GM21576 (cell line): Measurements from ENCODE around the gene IRX4.

Experiments
- ATAC-seq: cut with Tn5 transposase; IDR thresholded peaks from one replicate; pipeline ENCODE4 v1.9.1; 2021; ENCODE audit warnings: mild to moderate bottlenecking, moderate library complexity; ENCODE audit not compliant: unreplicated experiment

Gene IRX4

DNA sequence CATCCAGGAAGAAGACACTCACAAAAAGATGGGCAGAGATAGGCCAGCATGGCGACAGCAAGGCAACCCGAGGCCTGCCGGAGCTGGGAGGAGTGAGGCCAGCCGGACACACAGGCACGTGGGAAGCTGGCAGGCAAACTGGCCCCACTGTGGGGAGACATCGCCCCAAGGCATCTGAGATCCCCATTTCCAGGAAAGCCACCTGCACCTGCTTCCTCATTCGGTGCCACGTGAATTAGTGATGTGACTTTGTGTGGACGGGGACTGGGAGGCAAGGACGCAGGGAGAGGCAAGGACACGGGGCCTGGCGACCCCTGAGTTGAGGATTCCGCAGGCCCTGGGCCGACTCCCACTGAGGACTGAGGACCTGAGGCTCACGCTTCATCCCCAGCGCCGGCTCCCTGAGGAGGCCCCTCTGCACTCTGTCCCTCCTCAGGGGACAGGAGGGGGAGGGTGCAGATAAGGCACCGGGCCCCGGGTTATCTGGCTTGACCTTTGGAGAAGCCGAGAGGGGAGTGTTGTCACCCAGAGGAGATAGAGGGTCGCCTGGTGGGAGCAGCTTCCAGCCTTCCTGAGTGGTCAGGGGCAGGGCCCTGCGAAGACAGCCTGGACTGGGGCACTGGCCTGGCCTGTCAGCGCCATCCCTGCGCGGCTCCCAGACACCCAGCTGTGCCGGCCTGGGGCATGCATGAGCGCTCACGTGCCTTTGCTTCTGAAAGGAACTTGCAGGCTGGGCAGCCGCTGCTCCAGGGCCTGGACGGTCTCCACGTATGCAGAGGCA lies 41.8 kb downstream of the IRX4 start:
- no peak for ATAC-seq

DNA sequence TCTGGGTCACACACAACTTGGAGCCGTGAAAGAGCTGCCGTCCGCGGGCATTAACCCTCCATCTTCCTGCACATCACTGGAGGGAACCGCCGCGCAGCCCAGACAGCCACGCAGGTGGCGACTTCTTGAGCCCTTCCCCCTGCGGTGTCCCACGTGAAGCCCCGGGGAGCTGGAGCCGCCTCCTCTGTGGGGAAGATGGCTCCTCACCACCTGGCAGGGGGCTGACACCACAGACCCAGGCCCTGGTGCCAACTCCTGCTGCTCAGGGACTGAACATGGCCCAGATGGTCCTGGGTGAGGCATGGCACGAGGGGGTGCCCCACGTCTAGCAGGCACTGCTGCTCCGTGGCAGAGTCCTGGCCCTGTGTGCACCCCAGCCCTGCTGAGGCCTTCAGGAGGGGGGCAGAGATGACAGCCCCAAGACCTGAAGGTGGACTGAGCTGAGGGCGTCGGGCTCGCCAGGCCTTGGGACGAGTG lies 42.6 kb downstream of the IRX4 start:
- ATAC-seq, result no peak

DNA sequence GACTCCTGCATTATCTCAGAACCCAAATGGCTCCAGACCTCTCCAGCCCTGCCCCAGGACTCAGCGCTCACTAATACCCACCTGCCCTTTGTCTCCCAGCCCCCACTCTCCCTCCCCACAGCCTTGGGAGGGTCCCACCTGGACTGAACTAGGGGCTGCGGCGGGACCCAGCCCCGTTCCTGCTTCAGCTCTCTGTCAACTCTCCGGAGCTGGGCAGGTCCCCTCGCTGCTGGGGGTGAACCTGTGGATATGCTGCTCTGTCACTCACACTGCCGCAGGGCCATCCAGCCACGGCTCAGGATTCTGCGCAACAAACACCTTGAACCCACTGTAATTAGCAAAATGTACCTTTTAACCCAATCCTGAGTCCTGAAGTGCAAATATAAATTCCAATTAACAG lies 44.7 kb downstream of the IRX4 start:
- ATAC-seq, result no peak

DNA sequence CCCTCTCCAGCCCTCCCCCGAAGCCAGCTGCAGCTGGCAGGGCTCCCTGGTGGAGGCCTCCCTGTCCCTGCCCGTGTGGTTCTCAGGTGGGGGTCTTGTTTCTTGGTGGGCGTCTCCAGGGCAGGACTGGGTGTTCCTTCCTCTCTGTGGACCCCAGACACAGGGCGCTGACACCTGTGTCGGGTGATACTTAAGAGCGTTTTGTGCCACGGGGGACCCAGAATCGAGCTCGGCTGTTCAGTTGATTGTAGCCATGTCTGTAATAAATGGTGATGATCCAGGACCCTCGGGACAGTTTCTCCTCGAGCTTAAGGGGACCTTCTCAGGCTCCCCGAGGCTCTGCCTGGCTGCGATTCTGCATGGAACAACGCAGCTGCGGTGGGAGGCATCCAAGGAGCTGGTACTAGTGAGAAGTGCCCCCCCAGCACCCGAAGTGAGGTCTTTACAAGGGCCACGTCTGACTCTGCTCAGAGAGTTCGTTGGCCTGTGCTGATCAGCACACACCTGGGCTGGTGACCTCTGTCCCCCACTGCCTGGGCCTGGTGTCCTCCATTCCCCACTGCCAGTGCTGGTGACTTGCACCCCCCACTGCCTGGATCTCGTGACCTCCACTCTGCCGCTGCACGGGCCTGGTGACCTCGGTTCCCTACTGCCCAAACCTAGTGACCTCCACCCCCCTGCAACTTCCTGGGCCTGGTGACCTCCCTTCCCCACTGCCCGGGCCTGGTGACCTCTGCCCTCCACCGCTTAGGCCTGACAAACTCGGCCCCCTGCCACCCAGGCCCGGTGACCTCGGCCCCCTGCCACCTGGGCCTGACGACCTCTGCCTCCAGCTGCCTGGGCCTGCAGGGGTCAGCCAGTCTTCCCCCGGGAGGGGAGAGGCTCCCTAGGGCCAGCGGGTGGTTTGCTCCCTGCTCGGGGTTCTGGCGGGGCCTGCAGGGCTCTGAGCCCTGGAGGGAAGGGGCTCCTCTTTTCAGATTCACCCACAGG lies 45.5 kb downstream of the IRX4 start:
- no peak for ATAC-seq

DNA sequence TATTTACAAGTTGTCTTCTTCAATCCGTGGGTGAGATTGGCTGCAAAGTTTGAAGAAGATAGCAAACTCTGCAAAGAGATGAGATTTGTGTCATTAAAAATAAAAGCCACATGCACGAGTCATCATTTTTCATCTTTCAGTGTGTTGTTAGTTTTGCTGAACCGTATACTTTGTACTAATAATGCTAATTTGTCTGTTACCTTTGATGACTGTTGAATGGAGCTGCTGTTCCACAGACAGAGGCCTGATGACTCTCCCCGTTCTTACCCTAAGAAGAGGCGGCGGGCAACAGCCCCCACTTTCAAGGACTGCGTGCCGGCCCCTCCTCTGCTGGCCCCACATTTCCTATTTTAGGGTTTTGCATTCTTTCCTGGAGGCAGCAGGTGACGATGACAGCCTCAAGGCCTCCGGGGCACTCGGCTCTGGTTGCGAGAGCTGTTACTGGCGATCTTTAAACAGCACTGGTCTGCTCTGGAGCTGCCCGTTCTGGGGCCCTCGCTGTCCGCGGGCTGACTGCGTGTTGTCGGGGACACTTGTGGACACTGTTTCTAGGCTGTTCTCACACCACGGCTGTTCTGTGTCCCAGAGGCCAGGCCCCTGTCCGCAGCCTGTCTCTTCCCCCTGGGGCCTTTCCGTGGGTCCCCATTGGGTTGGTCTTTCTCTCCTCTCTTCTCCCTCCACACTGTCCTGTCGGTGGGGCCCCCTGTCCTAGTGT lies 46.4 kb downstream of the IRX4 start:
- no peak for ATAC-seq

DNA sequence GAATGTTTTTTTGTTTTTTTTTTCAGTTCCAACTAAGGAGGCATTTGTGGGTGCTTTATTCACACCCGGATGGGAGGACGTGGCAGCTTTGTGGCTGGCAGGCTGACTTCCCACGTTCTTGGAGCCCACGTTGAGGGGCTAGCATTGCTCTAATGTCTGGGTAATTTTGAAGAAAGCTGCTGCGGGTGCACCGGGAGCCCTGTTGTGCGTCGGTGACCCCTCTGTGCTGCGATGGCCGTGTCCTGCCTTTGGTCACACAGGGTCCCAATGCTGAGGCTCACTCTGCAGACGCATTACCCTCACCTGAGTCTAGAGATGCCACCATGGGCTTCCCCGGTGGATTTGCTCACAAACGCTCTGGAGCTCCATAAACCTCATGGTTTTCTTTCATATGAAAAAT lies 47.3 kb downstream of the IRX4 start:
- no peak for ATAC-seq

DNA sequence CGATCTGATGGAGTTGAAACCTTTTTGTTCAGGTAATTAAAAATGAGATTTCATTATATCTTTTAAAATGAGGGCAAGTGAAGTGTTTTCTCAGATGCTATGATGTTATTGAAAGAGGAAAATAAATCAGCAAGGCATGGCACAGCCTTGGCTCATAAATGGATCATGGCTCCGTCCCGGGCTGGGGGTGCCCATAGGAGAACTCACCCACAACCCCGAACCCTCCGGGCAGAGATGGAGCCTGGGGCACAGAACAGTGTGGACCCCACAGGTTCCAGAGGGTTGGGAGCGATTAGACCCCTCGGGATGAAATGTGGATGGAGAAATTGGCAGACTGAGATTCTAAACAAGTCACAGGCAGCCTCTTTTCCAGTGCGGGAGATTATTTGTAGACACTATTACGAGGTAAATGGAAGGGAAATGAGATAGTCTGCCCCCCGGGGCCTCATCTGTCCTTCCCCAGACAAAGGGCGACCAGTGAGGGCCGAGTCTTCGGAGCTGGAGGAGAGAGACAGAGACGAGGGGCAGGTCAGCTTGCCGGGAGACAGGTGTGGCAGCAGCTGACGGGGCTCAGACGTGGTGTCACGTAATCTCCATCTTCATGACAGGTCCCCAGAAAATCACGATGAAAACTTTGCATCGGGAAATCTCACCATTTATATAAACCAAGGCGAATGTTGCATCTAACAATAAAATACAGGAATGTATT lies 47.9 kb downstream of the IRX4 start:
- ATAC-seq, result no peak

DNA sequence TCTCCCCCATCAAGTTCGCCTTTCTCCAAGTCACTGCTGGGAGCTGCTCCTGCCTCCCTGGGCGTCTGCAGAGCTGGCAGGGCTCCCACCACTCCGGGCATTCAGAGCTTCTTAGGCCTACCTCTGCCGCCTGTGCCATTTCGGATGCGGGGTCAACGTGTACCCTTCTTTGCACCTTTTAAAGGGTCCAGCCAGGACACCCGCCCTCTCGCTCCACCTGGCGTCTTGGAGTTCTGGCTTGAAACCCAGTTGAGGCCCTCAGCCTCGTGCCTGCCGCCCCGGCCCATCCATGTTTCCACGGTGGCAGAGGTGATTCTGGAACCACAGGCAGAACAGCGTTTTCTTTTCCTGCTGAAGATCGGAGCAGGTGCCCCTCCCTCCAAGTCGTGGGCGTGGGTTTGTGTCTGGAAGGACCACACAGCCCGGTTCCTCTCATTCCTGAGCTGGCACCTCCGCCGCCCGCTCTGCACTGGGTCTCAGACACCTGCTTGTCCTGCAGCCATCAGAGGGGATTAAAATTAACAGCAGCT lies 48.6 kb downstream of the IRX4 start:
- ATAC-seq, result no peak

DNA sequence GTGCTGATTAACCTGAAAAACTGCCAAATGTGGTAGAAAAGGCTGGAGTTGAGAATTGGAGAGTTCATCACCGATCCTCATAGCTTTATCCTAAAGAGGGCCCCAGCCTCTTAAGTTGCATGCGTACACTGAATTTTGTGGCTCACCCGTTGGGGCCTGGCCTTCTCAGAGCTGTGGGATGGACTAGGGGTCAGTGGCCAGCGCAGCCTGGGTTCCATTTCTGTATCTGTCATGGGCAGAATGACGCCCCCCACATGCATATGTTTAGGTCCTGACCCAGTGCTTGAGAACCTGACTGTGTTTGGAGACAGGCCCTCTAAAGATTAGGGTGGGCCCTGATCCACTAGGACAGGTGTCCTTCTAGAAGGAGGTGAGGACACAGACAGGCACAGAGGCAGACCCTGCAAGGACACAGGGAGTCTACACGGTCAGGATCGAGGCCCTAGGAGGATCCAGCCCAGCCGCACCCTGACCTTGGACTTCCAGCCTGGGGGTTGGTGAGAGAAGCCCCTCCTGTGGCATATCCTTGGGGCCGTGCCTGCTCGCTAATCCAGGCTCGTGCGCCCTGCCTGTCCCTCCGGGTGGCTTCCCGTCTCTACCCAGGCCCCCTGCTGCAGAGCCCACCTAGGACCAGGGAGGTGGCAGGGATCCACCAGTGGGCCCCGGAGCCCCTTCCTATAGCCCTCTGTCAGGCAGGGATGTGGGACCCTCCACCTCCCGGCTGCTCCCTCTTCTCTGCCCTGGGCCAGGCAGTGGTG lies 49.3 kb downstream of the IRX4 start:
- no peak for ATAC-seq

DNA sequence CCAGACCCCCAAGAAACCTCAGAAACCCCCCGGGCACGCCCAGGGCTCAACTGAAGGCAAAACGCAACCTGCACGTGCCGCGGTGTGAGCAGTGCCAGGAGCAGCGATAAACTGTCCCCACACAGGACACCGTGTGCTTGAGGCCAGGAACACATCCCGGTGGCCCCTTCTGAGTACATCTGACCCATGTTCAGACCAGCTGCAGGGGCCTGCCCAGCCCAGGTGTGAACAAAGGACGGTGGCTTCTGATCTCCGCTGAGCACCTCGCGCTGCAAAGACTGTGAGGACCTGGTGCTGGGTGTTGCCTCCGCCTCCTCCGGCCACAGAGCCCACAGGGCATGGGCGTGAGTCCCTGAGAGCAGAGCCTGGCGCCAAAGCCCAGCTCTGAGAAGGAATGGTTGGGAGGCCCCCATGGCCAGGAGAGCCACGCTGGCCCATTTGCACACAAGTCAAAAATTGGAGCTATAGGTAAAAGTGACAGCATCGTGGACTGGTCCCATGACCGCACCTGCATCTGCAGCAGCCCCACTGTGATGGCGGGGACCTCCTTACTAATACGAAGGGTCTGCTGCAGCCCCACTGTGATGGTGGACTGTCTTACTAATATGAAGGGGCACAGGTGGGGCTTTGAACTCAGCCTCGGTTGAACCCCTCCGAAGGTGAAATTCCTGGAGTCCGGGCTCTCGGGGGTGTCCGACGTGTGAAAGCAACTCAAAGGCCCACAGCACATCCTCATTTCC lies 50.0 kb downstream of the IRX4 start:
- ATAC-seq, result no peak

DNA sequence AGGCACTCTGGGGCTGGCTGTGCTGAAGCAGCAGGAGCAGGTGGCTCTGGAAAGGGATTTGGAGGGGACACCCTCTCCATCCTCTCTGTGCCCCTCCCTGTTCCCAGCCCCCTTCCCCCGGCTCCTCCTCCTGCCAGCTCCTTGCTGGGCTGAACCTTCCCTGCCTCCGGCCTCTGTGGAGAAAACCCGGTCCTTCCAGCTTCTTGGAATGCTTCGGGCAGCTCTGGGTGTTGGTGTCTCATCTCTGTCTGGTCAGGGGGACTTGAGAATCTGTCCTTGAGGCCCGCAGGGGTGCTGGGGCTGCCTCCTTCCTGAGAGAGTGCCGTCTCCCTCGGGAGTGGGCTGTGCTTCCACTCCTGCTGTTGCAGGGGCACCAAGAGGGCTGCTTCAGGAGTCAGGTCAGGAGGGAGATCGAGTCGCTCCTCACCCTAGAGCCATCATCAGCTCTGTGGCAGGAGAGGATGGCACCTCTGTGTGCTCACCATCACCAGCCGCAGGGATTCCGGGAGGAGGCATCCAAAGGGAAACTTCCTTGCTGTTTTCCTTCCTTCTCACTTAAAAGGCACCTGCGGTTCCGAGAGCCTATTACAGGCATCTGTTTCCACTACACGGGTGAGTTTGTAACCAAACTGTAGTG lies 50.9 kb downstream of the IRX4 start:
- no peak for ATAC-seq

DNA sequence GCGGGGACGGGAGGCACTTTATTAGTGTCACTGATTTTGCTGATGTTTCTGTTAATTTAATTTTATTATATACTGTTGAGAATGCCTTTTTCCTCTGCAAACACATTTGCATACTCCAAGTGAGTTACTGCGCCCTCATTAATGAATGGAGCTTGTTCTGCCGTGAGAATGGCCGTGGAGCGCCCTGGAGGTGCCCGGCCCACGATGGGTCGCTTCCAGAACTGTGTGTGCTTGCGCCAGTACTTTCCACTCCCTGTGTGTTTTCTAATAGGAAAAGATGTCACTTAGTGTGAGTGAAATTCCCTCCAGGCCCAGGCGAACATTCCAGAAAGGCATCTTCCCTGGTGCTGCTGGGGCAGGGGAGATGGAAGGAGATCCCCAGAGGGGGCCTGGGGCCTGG lies 51.5 kb downstream of the IRX4 start:
- no peak for ATAC-seq

DNA sequence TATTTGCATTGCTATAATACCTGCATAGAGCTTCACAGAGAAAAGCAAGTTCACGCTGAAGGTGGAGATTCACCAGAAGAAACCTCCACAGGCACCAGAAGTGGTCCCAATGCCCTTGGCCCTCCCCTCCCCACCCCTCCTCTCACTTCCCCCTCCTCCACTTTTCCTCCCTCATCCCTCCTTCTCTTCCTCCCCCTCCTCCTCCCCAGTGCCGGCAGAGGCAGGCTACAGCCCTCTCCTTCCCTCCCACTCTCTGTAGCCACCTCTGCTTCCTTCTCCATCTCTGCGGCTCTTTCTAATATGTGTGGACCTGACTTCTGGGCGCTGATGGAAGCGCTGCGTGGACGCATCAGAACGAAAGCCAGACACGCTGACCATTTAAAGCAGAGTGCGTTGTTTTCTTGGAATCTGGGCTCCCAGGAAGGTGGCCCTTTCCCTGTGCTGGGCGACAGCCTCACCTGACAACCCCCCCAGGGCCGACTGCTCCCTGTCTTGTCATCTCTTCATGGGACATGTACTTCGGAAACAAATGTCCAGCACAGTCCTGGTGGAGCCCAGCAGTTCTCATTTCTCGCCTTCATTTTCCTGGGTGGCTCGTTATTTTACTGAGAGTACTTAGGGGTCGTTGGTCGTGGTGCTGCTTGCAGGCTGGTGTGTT lies 52.0 kb downstream of the IRX4 start:
- ATAC-seq, result no peak

DNA sequence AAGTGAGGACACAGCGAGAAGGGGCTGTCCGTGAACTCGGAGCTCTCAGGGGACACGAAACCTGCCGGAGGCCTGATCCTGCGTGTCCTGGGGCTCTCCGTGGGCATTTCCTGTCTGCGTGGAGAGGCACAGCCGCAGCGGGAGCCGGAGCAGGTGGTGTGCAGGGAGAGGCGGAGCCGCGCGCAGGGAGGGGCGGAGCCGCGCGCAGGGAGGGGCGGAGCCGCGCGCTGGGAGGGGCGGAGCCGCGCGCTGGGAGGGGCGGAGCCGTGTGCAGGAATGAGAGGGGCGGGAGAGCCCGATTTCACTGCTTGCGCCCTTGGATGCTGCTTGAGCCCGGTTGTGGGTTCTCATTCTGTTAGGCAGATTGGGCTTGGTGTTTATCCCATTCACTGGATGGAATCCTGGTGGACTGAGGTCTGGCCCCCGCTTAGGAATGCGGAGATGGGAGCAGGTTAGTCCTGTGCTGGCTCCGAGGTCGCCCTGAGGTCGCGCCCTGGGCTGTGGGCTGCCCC lies 54.8 kb downstream of the IRX4 start:
- no peak for ATAC-seq
